HEK293 (cell line): Measurements from ENCODE around the gene DTNA.

ENCODE experiments used
- CTCF ChIA-PET: fragments of 350-600 bp; formaldehyde crosslinking; extraction: SDS; loops from one replicate; lab custom pipeline; 2021; ENCODE audit warnings: antibody characterized with exemption; lab: Yijun Ruan, JAX
- POLR2A ChIA-PET: fragments of 300-600 bp; formaldehyde crosslinking; extraction: SDS; loops from one replicate; lab custom pipeline; 2020; ENCODE audit warnings: antibody characterized with exemption, inconsistent platforms; lab: Yijun Ruan, JAX
- H3K27ac ChIP-seq: fragments of 200-500 bp; sonication (Bioruptor generic); 2 replicates; pipeline ENCODE4 v1.5.1; 2014; ENCODE audit warnings: low read depth, low read length, control low read depth, inconsistent platforms; ENCODE audit errors: extremely low read depth
- H3K36me3 ChIP-seq, 2 experiments: fragments of 200-500 bp in 1 of 2; sonication (Bioruptor generic) in 1 of 2; 1 replicate in 1 of 2; 2 replicates in 1 of 2; pipeline ENCODE4 v1.5.1; 2014 to 2017; ENCODE audit warnings: inconsistent platforms in 2 of 2, low read length in 2 of 2; ENCODE audit not compliant: control insufficient read depth in 2 of 2, insufficient read depth in 1 of 2
- H3K4me1 ChIP-seq: fragments of 200-500 bp; sonication (Bioruptor generic); 2 replicates; pipeline ENCODE4 v1.5.1; 2014; ENCODE audit warnings: mild to moderate bottlenecking, low read length, inconsistent platforms; ENCODE audit not compliant: control insufficient read depth, insufficient read depth
- H3K4me3 ChIP-seq: 2 replicates; pipeline ENCODE4 v1.5.1; 2011; ENCODE audit warnings: low read depth, mild to moderate bottlenecking, control low read depth, low read length, moderate library complexity
- H3K9me3 ChIP-seq: fragments of 200-500 bp; sonication (Bioruptor generic); 2 replicates; pipeline ENCODE4 v1.5.1; 2014; ENCODE audit warnings: low read depth, low read length, inconsistent platforms; ENCODE audit not compliant: control insufficient read depth, insufficient read depth
- BCL11B ChIP-seq: fragments of 450-650 bp; formaldehyde crosslinking; IDR thresholded peaks from 2 replicates; pipeline ENCODE4 v1.5.1; 2016; ENCODE audit warnings: low read depth, missing biosample characterization, missing genetic modification characterization
- EGR2 ChIP-seq: fragments of 450-650 bp; formaldehyde crosslinking; IDR thresholded peaks from 2 replicates; pipeline ENCODE4 v1.5.1; 2016; ENCODE audit warnings: low read depth, missing biosample characterization, missing genetic modification characterization
- GLI2 ChIP-seq: fragments of 450-650 bp; formaldehyde crosslinking; IDR thresholded peaks from 2 replicates; pipeline ENCODE4; 2017; ENCODE audit warnings: missing biosample characterization, missing genetic modification characterization, low read depth, borderline replicate concordance
- GLIS1 ChIP-seq: fragments of 450-650 bp; formaldehyde crosslinking; IDR thresholded peaks from 2 replicates; pipeline ENCODE4 v1.5.1; 2016; ENCODE audit warnings: missing biosample characterization, missing genetic modification characterization
- IKZF3 ChIP-seq: fragments of 450-650 bp; IDR thresholded peaks from 2 replicates; pipeline ENCODE4 v1.5.0; 2018; ENCODE audit warnings: missing biosample characterization, mild to moderate bottlenecking, missing genetic modification characterization, moderate library complexity
- KLF8 ChIP-seq: fragments of 450-650 bp; formaldehyde crosslinking; IDR thresholded peaks from 2 replicates; pipeline ENCODE4 v1.5.1; 2016; ENCODE audit warnings: missing biosample characterization, missing genetic modification characterization
- PRDM1 ChIP-seq: fragments of 450-650 bp; formaldehyde crosslinking; IDR thresholded peaks from 2 replicates; pipeline ENCODE4; 2016; ENCODE audit warnings: missing biosample characterization, missing genetic modification characterization
- SCRT1 ChIP-seq: fragments of 450-650 bp; formaldehyde crosslinking; IDR thresholded peaks from 2 replicates; pipeline ENCODE4 v1.5.1; 2016; ENCODE audit warnings: missing biosample characterization, missing genetic modification characterization, borderline replicate concordance
- TRIM28 ChIP-seq: IDR thresholded peaks from 2 replicates; pipeline ENCODE4 v1.6.1; 2011; ENCODE audit warnings: low read length, control low read depth, borderline replicate concordance
- ZBTB21 ChIP-seq: fragments of 450-650 bp; formaldehyde crosslinking; IDR thresholded peaks from 2 replicates; pipeline ENCODE4 v1.5.1; 2017; ENCODE audit warnings: missing biosample characterization, missing genetic modification characterization
- ZBTB48 ChIP-seq: fragments of 450-650 bp; formaldehyde crosslinking; IDR thresholded peaks from 2 replicates; pipeline ENCODE4 v1.5.1; 2016; ENCODE audit warnings: missing biosample characterization, missing genetic modification characterization
- ZFP37 ChIP-seq: fragments of 450-650 bp; formaldehyde crosslinking; IDR thresholded peaks from 2 replicates; pipeline ENCODE4 v1.5.1; 2016; ENCODE audit warnings: missing biosample characterization, missing genetic modification characterization
- ZNF132 ChIP-seq: fragments of 450-650 bp; formaldehyde crosslinking; IDR thresholded peaks from 2 replicates; pipeline ENCODE4 v1.5.1; 2017; ENCODE audit warnings: missing biosample characterization, missing genetic modification characterization, borderline replicate concordance
- ZNF138 ChIP-seq: fragments of 450-650 bp; formaldehyde crosslinking; IDR thresholded peaks from 2 replicates; pipeline ENCODE4 v1.5.1; 2016; ENCODE audit warnings: missing biosample characterization, missing genetic modification characterization, borderline replicate concordance
- ZNF16 ChIP-seq: fragments of 450-650 bp; formaldehyde crosslinking; IDR thresholded peaks from 2 replicates; pipeline ENCODE4 v1.5.1; 2016; ENCODE audit warnings: low read depth, missing biosample characterization, missing genetic modification characterization
- ZNF19 ChIP-seq: fragments of 450-650 bp; formaldehyde crosslinking; IDR thresholded peaks from 2 replicates; pipeline ENCODE4; 2016; ENCODE audit warnings: missing biosample characterization, missing genetic modification characterization, low read depth
- ZNF2 ChIP-seq: fragments of 450-650 bp; formaldehyde crosslinking; IDR thresholded peaks from 2 replicates; pipeline ENCODE4 v1.5.1; 2016; ENCODE audit warnings: missing biosample characterization, missing genetic modification characterization
- ZNF223 ChIP-seq: fragments of 450-650 bp; formaldehyde crosslinking; IDR thresholded peaks from 2 replicates; pipeline ENCODE4 v1.5.1; 2016; ENCODE audit warnings: missing biosample characterization, missing genetic modification characterization
- ZNF266 ChIP-seq: fragments of 450-650 bp; formaldehyde crosslinking; IDR thresholded peaks from 2 replicates; pipeline ENCODE4 v1.5.1; 2016; ENCODE audit warnings: missing biosample characterization, missing genetic modification characterization, low read depth
- ZNF311 ChIP-seq: fragments of 450-650 bp; formaldehyde crosslinking; IDR thresholded peaks from 2 replicates; pipeline ENCODE4 v1.5.1; 2017; ENCODE audit warnings: missing biosample characterization, missing genetic modification characterization, borderline replicate concordance
- ZNF433 ChIP-seq: fragments of 450-650 bp; formaldehyde crosslinking; IDR thresholded peaks from 2 replicates; pipeline ENCODE4 v1.5.1; 2016; ENCODE audit warnings: missing biosample characterization, missing genetic modification characterization, low read depth
- ZNF530 ChIP-seq: fragments of 450-650 bp; formaldehyde crosslinking; IDR thresholded peaks from 2 replicates; pipeline ENCODE4 v1.5.1; 2016; ENCODE audit warnings: low read depth, missing biosample characterization, missing genetic modification characterization
- ZNF654 ChIP-seq: fragments of 450-650 bp; formaldehyde crosslinking; IDR thresholded peaks from 2 replicates; pipeline ENCODE4 v1.5.1; 2016; ENCODE audit warnings: low read depth, missing biosample characterization, missing genetic modification characterization
- ZNF76 ChIP-seq: fragments of 450-650 bp; formaldehyde crosslinking; IDR thresholded peaks from 2 replicates; pipeline ENCODE4; 2016; ENCODE audit warnings: low read depth, missing biosample characterization, missing genetic modification characterization, borderline replicate concordance
- ZNF777 ChIP-seq: fragments of 450-650 bp; formaldehyde crosslinking; IDR thresholded peaks from 2 replicates; pipeline ENCODE4 v1.5.1; 2017; ENCODE audit warnings: missing biosample characterization, missing genetic modification characterization, borderline replicate concordance
- ZSCAN16 ChIP-seq: fragments of 450-650 bp; formaldehyde crosslinking; IDR thresholded peaks from 2 replicates; pipeline ENCODE4 v1.5.1; 2016; ENCODE audit warnings: missing biosample characterization, missing genetic modification characterization
- TF ChIP-seq, protein P1 (sequence below): fragments of 450-650 bp; formaldehyde crosslinking; IDR thresholded peaks from 2 replicates; pipeline ENCODE4 v1.5.1; 2017; ENCODE audit warnings: missing biosample characterization, missing genetic modification characterization
- TF ChIP-seq, protein P2 (sequence below): fragments of 450-650 bp; formaldehyde crosslinking; IDR thresholded peaks from 2 replicates; pipeline ENCODE4 v1.5.1; 2016; ENCODE audit warnings: missing biosample characterization, missing genetic modification characterization
- TF ChIP-seq, protein P3 (sequence below): fragments of 450-650 bp; formaldehyde crosslinking; IDR thresholded peaks from 2 replicates; pipeline ENCODE4 v1.5.1; 2016; ENCODE audit warnings: missing biosample characterization, missing genetic modification characterization, borderline replicate concordance

Gene DTNA

DNA sequence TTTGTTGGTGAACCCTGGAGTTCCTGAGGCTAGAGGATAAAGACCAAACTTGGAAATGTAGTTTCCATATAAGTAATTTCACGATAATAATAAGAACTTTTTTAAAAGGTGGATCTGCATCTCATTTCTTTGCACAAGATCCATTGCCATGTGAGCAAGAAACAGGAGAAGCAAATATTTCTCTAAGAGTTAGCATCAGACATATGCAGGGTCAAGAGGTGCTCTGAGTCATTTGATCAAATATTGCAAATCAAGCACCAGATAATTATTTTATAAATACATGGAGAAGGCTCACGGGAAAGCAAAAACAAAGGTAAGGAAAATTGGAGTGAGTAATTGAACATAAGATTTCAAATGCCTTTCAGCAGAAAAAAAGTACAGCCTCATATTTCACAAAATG is 118.0 kb downstream of the DTNA start:
- Histone ChIP-seq H3K36me3 (peaks cover 0 to 9% of the 10 kb centered on the region in 2 experiments; a peak in 1 of 3 replicates), H3K27ac (no peak overlapping the region), H3K9me3 (no peaks in the 10 kb centered on the region), H3K4me1 (no peaks in the 10 kb centered on the region), H3K4me3 (no peak overlapping the region)
- TF ChIP-seq GLI2 (tag by site-specific recombination) = no peak
- no peak for TF ChIP-seq ZNF530 (tag by site-specific recombination)
- no peak for TF ChIP-seq ZNF19 (tag by site-specific recombination)
- TF ChIP-seq ZNF223 (tag by site-specific recombination) = no peak
- TF ChIP-seq ZNF2 = no peak
- TF ChIP-seq KLF8 (tag by site-specific recombination) = no peak
- no peak for TF ChIP-seq ZNF777
- TF ChIP-seq TRIM28 = no peak
- TF ChIP-seq ZBTB48 (tag by site-specific recombination) = no peak
- TF ChIP-seq BCL11B (tag by site-specific recombination) = no peak
- TF ChIP-seq, protein P1, sequence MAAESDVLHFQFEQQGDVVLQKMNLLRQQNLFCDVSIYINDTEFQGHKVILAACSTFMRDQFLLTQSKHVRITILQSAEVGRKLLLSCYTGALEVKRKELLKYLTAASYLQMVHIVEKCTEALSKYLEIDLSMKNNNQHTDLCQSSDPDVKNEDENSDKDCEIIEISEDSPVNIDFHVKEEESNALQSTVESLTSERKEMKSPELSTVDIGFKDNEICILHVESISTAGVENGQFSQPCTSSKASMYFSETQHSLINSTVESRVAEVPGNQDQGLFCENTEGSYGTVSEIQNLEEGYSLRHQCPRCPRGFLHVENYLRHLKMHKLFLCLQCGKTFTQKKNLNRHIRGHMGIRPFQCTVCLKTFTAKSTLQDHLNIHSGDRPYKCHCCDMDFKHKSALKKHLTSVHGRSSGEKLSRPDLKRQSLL (tag by site-specific recombination) = no peak
- POLR2A ChIA-PET = no interaction called here
- CTCF ChIA-PET = interaction anchor here (1.8 kb wide), 1 partner anchor 13 kb away, joined by 5 read pairs; no protein-coding TSS in a partner anchor

DNA sequence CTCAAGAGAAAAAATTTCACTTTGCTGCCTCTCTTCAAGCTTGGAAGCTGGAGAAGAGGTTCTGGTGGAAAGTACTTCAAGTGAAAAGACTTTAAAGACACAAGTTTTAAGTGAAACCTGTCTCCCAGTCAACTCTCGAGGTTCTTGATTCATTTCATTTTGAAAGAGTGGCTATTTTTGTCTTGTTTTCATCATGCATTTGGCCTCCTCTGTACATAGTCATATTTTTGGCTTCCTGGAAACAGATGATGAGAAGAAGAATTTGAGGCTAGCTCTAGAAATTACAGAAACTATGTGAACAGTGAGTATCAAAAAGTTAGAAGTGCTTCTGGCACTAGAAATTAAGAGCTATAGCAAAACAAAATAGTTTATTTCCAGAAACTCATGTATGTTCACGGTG is 124.8 kb downstream of the DTNA start:
- Histone ChIP-seq H3K27ac (no peak overlapping the region), H3K4me3 (no peak overlapping the region), H3K36me3 (no peaks in the 10 kb centered on the region), H3K4me1 (no peaks in the 10 kb centered on the region), H3K9me3 (no peaks in the 10 kb centered on the region)
- ChIA-PET CTCF (interaction anchor here (0.6 kb wide), 1 partner anchor 1401 kb away, joined by 3 read pairs; no protein-coding TSS in a partner anchor), POLR2A (no interaction called here)
- TF ChIP-seq ZSCAN16 (tag by site-specific recombination) (no peak), ZNF76 (tag by site-specific recombination) (no peak), ZNF654 (no peak), SCRT1 (tag by site-specific recombination) (no peak), IKZF3 (tag by site-specific recombination) (no peak), ZNF16 (no peak), ZNF311 (tag by site-specific recombination) (no peak), ZFP37 (no peak), ZBTB21 (no peak), EGR2 (no peak), ZNF138 (tag by site-specific recombination) (no peak), ZNF223 (tag by site-specific recombination) (no peak), GLIS1 (tag by site-specific recombination) (no peak), ZNF266 (no peak), ZNF433 (tag by site-specific recombination) (no peak), ZNF132 (tag by site-specific recombination) (no peak), PRDM1 (tag by site-specific recombination) (no peak)
- TF ChIP-seq, protein P2, sequence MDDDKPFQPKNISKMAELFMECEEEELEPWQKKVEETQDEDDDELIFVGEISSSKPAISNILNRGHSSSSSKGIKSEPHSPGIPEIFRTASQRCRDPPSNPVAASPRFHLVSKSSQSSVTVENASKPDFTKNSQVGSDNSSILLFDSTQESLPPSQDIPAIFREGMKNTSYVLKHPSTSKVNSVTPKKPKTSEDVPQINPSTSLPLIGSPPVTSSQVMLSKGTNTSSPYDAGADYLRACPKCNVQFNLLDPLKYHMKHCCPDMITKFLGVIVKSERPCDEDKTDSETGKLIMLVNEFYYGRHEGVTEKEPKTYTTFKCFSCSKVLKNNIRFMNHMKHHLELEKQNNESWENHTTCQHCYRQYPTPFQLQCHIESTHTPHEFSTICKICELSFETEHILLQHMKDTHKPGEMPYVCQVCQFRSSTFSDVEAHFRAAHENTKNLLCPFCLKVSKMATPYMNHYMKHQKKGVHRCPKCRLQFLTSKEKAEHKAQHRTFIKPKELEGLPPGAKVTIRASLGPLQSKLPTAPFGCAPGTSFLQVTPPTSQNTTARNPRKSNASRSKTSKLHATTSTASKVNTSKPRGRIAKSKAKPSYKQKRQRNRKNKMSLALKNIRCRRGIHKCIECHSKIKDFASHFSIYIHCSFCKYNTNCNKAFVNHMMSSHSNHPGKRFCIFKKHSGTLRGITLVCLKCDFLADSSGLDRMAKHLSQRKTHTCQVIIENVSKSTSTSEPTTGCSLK (tag by site-specific recombination) = no peak
- TF ChIP-seq, protein P3, sequence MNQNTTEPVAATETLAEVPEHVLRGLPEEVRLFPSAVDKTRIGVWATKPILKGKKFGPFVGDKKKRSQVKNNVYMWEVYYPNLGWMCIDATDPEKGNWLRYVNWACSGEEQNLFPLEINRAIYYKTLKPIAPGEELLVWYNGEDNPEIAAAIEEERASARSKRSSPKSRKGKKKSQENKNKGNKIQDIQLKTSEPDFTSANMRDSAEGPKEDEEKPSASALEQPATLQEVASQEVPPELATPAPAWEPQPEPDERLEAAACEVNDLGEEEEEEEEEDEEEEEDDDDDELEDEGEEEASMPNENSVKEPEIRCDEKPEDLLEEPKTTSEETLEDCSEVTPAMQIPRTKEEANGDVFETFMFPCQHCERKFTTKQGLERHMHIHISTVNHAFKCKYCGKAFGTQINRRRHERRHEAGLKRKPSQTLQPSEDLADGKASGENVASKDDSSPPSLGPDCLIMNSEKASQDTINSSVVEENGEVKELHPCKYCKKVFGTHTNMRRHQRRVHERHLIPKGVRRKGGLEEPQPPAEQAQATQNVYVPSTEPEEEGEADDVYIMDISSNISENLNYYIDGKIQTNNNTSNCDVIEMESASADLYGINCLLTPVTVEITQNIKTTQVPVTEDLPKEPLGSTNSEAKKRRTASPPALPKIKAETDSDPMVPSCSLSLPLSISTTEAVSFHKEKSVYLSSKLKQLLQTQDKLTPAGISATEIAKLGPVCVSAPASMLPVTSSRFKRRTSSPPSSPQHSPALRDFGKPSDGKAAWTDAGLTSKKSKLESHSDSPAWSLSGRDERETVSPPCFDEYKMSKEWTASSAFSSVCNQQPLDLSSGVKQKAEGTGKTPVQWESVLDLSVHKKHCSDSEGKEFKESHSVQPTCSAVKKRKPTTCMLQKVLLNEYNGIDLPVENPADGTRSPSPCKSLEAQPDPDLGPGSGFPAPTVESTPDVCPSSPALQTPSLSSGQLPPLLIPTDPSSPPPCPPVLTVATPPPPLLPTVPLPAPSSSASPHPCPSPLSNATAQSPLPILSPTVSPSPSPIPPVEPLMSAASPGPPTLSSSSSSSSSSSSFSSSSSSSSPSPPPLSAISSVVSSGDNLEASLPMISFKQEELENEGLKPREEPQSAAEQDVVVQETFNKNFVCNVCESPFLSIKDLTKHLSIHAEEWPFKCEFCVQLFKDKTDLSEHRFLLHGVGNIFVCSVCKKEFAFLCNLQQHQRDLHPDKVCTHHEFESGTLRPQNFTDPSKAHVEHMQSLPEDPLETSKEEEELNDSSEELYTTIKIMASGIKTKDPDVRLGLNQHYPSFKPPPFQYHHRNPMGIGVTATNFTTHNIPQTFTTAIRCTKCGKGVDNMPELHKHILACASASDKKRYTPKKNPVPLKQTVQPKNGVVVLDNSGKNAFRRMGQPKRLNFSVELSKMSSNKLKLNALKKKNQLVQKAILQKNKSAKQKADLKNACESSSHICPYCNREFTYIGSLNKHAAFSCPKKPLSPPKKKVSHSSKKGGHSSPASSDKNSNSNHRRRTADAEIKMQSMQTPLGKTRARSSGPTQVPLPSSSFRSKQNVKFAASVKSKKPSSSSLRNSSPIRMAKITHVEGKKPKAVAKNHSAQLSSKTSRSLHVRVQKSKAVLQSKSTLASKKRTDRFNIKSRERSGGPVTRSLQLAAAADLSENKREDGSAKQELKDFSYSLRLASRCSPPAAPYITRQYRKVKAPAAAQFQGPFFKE (tag by site-specific recombination) = no peak
